Psoas muscle (tissue), 8 donors: ENCODE results near the gene RIMS1. TPM values are rescaled to one million over a fixed set of nuclear protein-coding genes. Genes with fewer than 3 reads are reported as not detected.

ENCODE experiments used
- ATAC-seq, 4 donors: fragments of 200-7000 bp; cut with Tn5 transposase; one replicate each; pipeline ENCODE4 v1.9.1; 2020; ENCODE audit warnings: moderate library complexity in 3 of 4, mild to moderate bottlenecking in 2 of 4
- DNase-seq, 2 donors: peaks; one replicate each; pipeline ENCODE4 v3.0.0-alpha.2; 2020
- H3K27ac ChIP-seq: fragments of 200-600 bp; one replicate; pipeline ENCODE4 v1.8.0; 2022
- H3K27me3 ChIP-seq, 3 donors: fragments of 200-600 bp in 1 of 3; one replicate each; pipeline versions ENCODE4 v1.6.1 to v1.8.0; 2013 to 2022; ENCODE audit warnings: low read length in 2 of 3, mild to moderate bottlenecking in 2 of 3, moderate library complexity in 1 of 3; ENCODE audit not compliant: insufficient read depth in 3 of 3
- H3K36me3 ChIP-seq, 2 donors: fragments of 200-600 bp in 1 of 2; one replicate each; pipeline versions ENCODE4 v1.6.1 to v1.8.0; 2013 to 2022; ENCODE audit warnings: low read depth in 1 of 2, mild to moderate bottlenecking in 1 of 2, moderate library complexity in 1 of 2; ENCODE audit not compliant: insufficient read depth in 1 of 2
- H3K4me1 ChIP-seq: fragments of 200-600 bp; one replicate; pipeline ENCODE4 v1.8.0; 2022
- H3K4me3 ChIP-seq: fragments of 200-600 bp; one replicate; pipeline ENCODE4 v1.8.0; 2022; ENCODE audit warnings: mild to moderate bottlenecking
- H3K9me3 ChIP-seq: fragments of 200-600 bp; one replicate; pipeline ENCODE4 v1.8.0; 2022
- CTCF ChIP-seq: fragments of 200-600 bp; IDR thresholded peaks from one replicate; pipeline ENCODE4 v1.8.0; 2022; ENCODE audit warnings: antibody characterized with exemption
- WGBS, 3 donors: extraction: QIAGEN DNeasy Blood & Tissue Kit; methylation state at CpG; one replicate each; pipeline versions ENCODE4 v1.1.6 to v1.1.7; 2013; 5-methylcytosine and 5-hydroxymethylcytosine counted together
- intact Hi-C, 2 donors: fragments of 100-400 bp; cut with DNase I; formaldehyde crosslinking; loops; one replicate each; pipeline versions ENCODE4 v1.11.0 to v1.14.2; 2022
- polyA plus RNA-seq, 3 donors: library from polyadenylated mRNA; stranded (reverse); fragments of 200-250 nt; gene quantifications; one replicate each; pipeline ENCODE4 v1.2.3, GENCODE V29; 2013
- total RNA-seq, 4 donors: library from RNA; stranded (reverse); fragmentation: NEBNext Ultra II Directional in 2 of 4; extraction: Animal tissue kit (Norgen Biotek cat#: 25700) in 2 of 4; gene quantifications; one replicate each; pipeline versions ENCODE4 v1.2.1 to v1.2.4, GENCODE V29; 2021 to 2023
- donor health status: healthy with polysubstance abuse.
- donor health status: DM: no; HTN: no; CAD: no; lungs with moderate emphysema.
- donor health status: Bipolar disorder and iron deficiency.
- donor health status: healthy.
- donor health status: DM: yes; HTN: yes; CAD: no.
- donor health status: DM: no; HTN: no; CAD: no.
- donor health status: DM: no; HTN: no; CAD: no.
- donor health status: DM: yes; HTN: yes; CAD: no.

Gene RIMS1
- total and polyA plus RNA-seq, 7 donors = 0.03 to 2.0 (median 0.22) TPM

DNA sequence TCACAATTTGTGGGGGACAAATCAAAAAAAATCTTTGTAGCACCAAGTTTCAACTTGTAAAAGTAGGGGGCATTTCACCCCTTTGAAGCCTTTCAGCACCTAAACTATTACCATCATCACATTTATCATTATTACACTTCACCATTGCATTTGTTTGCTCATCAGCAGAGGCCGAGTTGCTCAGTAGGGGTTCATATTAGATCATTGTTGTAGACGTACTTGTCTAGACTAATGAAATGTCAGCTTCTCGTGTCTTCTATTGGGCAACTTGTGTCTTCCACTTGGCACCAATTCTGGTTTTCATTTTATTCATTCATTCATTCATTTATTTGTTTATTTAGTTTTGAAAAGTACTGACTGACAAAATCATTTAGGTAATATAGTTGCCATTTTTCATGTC lies 397.2 kb downstream of the RIMS1 start:
- Histone ChIP-seq H3K9me3 (no peaks in the 10 kb centered on the region), H3K36me3 (no peaks in the 10 kb centered on the region), H3K4me3 (no peak overlapping the region), H3K27ac (no peak overlapping the region), H3K27me3 (no peaks in the 10 kb centered on the region), H3K4me1 (no peaks in the 10 kb centered on the region)
- 77 to 91% (median 79%) methylated on average over 3 of the region's 3 CpGs for WGBS, 3 donors
- ATAC-seq (no peak), DNase-seq (no peak)
- intact Hi-C loops = no loop called here
- TF ChIP-seq CTCF = no peak

DNA sequence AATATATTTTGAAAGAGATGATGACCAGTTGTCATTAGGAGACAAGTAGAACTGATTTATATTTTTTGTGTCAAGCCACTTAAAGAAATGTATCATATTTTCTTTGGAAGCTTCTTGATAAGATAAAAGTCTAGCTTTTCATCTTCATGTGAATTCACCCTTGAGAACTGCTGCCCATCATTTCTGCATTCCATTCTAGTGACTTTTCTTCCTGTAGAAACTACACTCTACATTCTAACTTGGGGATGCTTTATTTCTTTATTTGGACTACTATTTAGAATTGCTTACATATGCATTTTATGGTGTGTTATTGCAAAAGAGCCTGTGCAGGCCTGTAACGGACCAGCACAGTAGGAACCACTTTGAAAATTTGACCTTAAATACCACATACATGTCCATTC lies 400.6 kb downstream of the RIMS1 start:
- intact Hi-C loops = no loop called here
- Histone ChIP-seq H3K36me3 (no peaks in the 10 kb centered on the region), H3K27me3 (no peaks in the 10 kb centered on the region), H3K27ac (no peak overlapping the region), H3K9me3 (no peaks in the 10 kb centered on the region), H3K4me3 (no peak overlapping the region), H3K4me1 (no peaks in the 10 kb centered on the region)
- no peak for TF ChIP-seq CTCF
- DNase-seq = no peak
- no peak for ATAC-seq
- WGBS, 3 donors = 78 to 85% (median 81%) methylated on average over 1 of the region's 1 CpG

GRCh38 chr6:72287801-72288200 lies 401.5 kb downstream of the RIMS1 start:
- Histone ChIP-seq H3K4me1 (no peaks in the 10 kb centered on the region), H3K27ac (no peak overlapping the region), H3K4me3 (no peak overlapping the region), H3K36me3 (no peaks in the 10 kb centered on the region), H3K27me3 (no peaks in the 10 kb centered on the region), H3K9me3 (no peaks in the 10 kb centered on the region)
- WGBS, 3 donors = 72 to 81% (median 80%) methylated on average over 5 of the region's 5 CpGs
- TF ChIP-seq CTCF = no peak
- intact Hi-C loops = no loop called here
- ATAC-seq (no peak), DNase-seq (no peak)

- Histone ChIP-seq H3K9me3 (no peaks in the 10 kb centered on the region), H3K27me3 (no peaks in the 10 kb centered on the region), H3K4me1 (no peaks in the 10 kb centered on the region), H3K36me3 (no peaks in the 10 kb centered on the region), H3K27ac (no peak overlapping the region), H3K4me3 (no peak overlapping the region)
- intact Hi-C loops = no loop called here
- DNase-seq = no peak
- no peak for TF ChIP-seq CTCF
- no peak for ATAC-seq
- 28 to 32% (median 30%) methylated on average over 2 of the region's 2 CpGs for WGBS, 3 donors
These were observed 402.2 kb downstream of the RIMS1 start for GRCh38 chr6:72288592-72288991.

GRCh38 chr6:72290620-72291019 lies 404.3 kb downstream of the RIMS1 start:
- Histone ChIP-seq H3K9me3 (no peaks in the 10 kb centered on the region), H3K27me3 (no peaks in the 10 kb centered on the region), H3K27ac (no peak overlapping the region), H3K4me3 (no peak overlapping the region), H3K36me3 (no peaks in the 10 kb centered on the region), H3K4me1 (no peaks in the 10 kb centered on the region)
- no peak for TF ChIP-seq CTCF
- intact Hi-C loops = no loop called here
- ATAC-seq = no peak
- WGBS, 3 donors = 89 to 92% (median 91%) methylated on average over 8 of the region's 8 CpGs
- DNase-seq = no peak
